Occipital lobe (tissue), 2 donors: ENCODE results near the gene CDK19. TPM values are rescaled to one million over a fixed set of nuclear protein-coding genes. Genes with fewer than 3 reads are reported as not detected.
A peak's percentile ranks its signal among the peaks of the same experiment; 100 is the strongest.
"Not testable (repeated sequence)": the region's sequence is repeated elsewhere in the genome, so short reads cannot be mapped to it uniquely, and the experiment has no call there.

Experiments used
- DNase-seq: peaks from one replicate; lab custom pipeline; 2025; lab: John Stamatoyannopoulos, UW
- total RNA-seq: library from RNA; depleted of rRNA; stranded (reverse); fragments of >200 nt; gene quantifications from one replicate; pipeline ENCODE4 v1.2.3, GENCODE V29; 2014

The CDK19 gene
- 85.6 TPM for total RNA-seq

GRCh38 chr6:110815411-110816409 lies at the start of gene CDK19:
Gene CDK19 (minus strand): TSS chr6:110815469. CDS start chr6:110815136, 333 bp downstream.
- peak; percentile 97 for DNase-seq

GRCh38 chr6:110864824-110865223 lies 49.6 kb upstream of the CDK19 start:
- DNase-seq = no peak

GRCh38 chr6:110859335-110859792 lies 44.1 kb upstream of the CDK19 start:
- no peak for DNase-seq

GRCh38 chr6:110858562-110859214 lies 43.4 kb upstream of the CDK19 start:
- no peak for DNase-seq

GRCh38 chr6:110858016-110858415 lies 42.7 kb upstream of the CDK19 start:
- no peak for DNase-seq

- no peak for DNase-seq
Measured at GRCh38 chr6:110856296-110856695, 41.0 kb upstream of the CDK19 start.

- no peak for DNase-seq
Measured at GRCh38 chr6:110853754-110854477, 38.6 kb upstream of the CDK19 start.

- no peak for DNase-seq
Measured at GRCh38 chr6:110852773-110853172, 37.5 kb upstream of the CDK19 start.

- no peak for DNase-seq
Measured at GRCh38 chr6:110849781-110850180, 34.5 kb upstream of the CDK19 start.

- no peak for DNase-seq
Measured at GRCh38 chr6:110841266-110841665, 26.0 kb upstream of the CDK19 start.

GRCh38 chr6:110835751-110836150 lies 20.5 kb upstream of the CDK19 start:
- DNase-seq = not testable (repeated sequence)

GRCh38 chr6:110833831-110834230 lies 18.6 kb upstream of the CDK19 start:
- DNase-seq = no peak

GRCh38 chr6:110831405-110831804 lies 16.1 kb upstream of the CDK19 start:
- no peak for DNase-seq

- DNase-seq = no peak
Measured at GRCh38 chr6:110828396-110828795, 13.1 kb upstream of the CDK19 start.

- no peak for DNase-seq
Measured at GRCh38 chr6:110826236-110827129, 11.2 kb upstream of the CDK19 start.

GRCh38 chr6:110823146-110823545 lies 7.9 kb upstream of the CDK19 start:
- no peak for DNase-seq

- DNase-seq = no peak
Measured at GRCh38 chr6:110822249-110822648, 7.0 kb upstream of the CDK19 start.

GRCh38 chr6:110816677-110817076 lies 1.4 kb upstream of the CDK19 start:
- no peak for DNase-seq

- DNase-seq = no peak
Measured at GRCh38 chr6:110815015-110815410, 256 bp downstream of the CDK19 start.

- DNase-seq = peak; percentile 46
Measured at GRCh38 chr6:110814102-110815014, 911 bp downstream of the CDK19 start.
